Measurements from ENCODE around the gene REPS1. TPM values are rescaled to one million over a fixed set of nuclear protein-coding genes. Genes with fewer than 3 reads are reported as not detected.
"Not testable (repeated sequence)": the region's sequence is repeated elsewhere in the genome, so short reads cannot be mapped to it uniquely, and the experiment has no call there.

The REPS1 gene
- total RNA-seq, 2 donors from 2014 or later, result 29.7 to 35.2 TPM

- Histone ChIP-seq H3K4me1 (peaks cover 0 to 17% of the 10 kb centered on the region in 2 donors), H3K36me3 (no peaks in the 10 kb centered on the region), H3K4me3 (peak overlapping the region; percentile 82 to 96), H3K27me3 (no peaks in the 10 kb centered on the region), H3K27ac (peak overlapping the region; percentile 83 to 85), H3K9me3 (no peaks in the 10 kb centered on the region)
- no peak for TF ChIP-seq CTCF (IDR thresholded peaks at IDR 0.05)
- DNase-seq (ENCODE audit: low spot score), result no peak
These were observed 40.2 kb upstream of the REPS1 start for GRCh38 chr6:139028215-139028657.

DNA sequence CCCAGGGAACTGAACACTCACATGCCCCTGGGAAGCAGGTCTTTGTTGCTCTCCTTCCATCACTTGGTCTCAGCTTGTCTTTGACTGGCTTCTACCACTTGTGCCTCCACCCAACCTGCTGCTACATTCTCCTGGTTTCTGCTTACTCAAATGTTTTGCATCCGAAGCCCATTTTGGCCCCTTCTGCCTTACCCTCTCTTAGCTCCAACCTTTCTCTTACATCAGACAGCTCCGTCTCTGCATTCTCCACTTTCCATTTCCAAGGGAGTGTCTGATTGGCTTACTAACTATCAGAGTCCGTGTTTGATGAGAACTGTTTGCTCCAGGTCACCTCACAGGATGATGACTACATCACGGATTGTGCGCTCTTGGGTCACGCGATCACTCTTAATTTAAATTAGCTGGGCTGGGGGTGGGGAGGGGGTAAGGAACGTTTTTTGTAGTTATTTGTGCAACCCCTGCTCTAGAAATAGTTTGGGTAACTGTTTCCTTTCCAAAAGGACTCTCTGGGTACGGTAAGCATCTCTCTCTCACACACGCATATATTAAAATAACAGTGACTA is 39.6 kb upstream of the REPS1 start:
- H3K27me3 ChIP-seq, result no peaks in the 10 kb centered on the region
- peak overlapping the region in 1 of 2 donors; percentile 85 for H3K27ac ChIP-seq
- DNase-seq (ENCODE audit: low spot score), result no peak
- no peak for TF ChIP-seq CTCF (IDR thresholded peaks at IDR 0.05)
- peaks cover 0 to 17% of the 10 kb centered on the region in 2 donors for H3K4me1 ChIP-seq
- H3K9me3 ChIP-seq, result no peaks in the 10 kb centered on the region
- H3K4me3 ChIP-seq, result peak overlapping the region; percentile 82 to 96
- H3K36me3 ChIP-seq, result no peaks in the 10 kb centered on the region

DNA sequence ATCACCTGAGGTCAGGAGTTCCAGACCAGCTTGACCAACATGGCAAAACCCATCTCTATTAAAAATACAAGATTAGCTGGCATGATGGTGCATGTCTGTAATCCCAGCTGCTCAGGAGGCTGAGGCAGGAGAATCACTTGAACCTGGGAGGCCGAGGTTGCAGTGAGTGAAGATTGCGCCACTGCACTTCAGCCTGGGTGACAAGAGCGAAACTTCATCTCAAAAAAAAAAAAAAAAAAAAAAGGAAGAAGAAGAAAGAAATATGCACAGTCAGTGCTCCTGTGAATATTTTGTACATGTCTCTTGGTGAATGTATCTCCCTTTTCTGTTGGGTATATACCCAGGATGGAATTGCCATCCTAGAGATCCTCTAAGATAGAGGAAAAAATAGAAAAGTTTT is 37.4 kb upstream of the REPS1 start:
- not testable (repeated sequence) for H3K9me3 ChIP-seq; H3K27ac ChIP-seq; DNase-seq (ENCODE audit: low spot score); H3K36me3 ChIP-seq; H3K27me3 ChIP-seq; H3K4me3 ChIP-seq
- peaks cover 0 to 17% of the 10 kb centered on the region in 2 donors for H3K4me1 ChIP-seq

- Histone ChIP-seq H3K4me1 (peaks cover 0 to 15% of the 10 kb centered on the region in 2 donors), H3K4me3 (no peak overlapping the region), H3K9me3 (no peaks in the 10 kb centered on the region), H3K27me3 (no peaks in the 10 kb centered on the region), H3K36me3 (no peaks in the 10 kb centered on the region), H3K27ac (no peak overlapping the region)
- DNase-seq (ENCODE audit: low spot score), result no peak
- no peak for TF ChIP-seq CTCF (IDR thresholded peaks at IDR 0.05)
These were observed 32.6 kb upstream of the REPS1 start for GRCh38 chr6:139020689-139021088.

DNA sequence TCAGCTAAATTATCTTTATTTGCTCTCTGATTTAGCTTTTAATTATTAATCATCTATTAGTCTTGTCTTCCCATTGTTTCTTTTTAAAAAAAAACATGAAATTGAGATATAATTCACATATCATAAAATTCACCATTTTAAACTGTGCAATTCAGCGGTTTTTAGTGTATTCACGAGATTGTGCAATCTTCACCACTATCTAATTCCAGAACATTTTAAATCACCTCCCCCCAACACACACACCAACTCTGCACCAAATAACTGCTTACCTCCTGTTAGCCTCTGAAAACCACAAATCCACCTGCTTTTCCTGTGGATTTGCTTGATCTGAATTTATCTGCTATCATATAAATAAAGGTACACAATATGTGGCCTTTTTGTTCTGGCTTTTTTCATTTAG is 31.7 kb upstream of the REPS1 start:
- TF ChIP-seq CTCF (IDR thresholded peaks at IDR 0.05), result no peak
- no peaks in the 10 kb centered on the region for H3K36me3 ChIP-seq

DNA sequence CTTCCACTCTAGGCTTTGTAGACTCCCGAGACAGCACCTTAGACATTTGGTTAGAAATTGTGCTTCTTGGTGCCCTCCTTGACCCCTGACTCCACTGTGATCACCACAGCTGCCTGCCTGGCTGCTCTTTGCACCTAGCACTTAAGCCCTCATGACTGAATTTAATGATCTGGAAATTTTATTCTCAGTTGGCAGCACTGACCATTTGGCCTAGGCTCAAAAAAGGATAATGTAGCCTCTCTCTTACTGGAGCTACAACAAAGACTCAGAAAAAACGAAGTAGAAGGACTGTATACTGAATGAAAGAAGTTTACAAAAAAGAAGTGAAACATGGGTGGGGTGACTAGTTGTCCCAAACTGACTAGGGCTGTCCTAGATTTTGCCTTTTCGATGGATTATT is 29.2 kb upstream of the REPS1 start:
- peak overlapping the region; percentile 15 to 45 for H3K27ac ChIP-seq
- no peaks in the 10 kb centered on the region for H3K36me3 ChIP-seq
- DNase-seq (ENCODE audit: low spot score), result no peak
- H3K4me3 ChIP-seq, result no peak overlapping the region
- H3K27me3 ChIP-seq, result no peaks in the 10 kb centered on the region
- no peaks in the 10 kb centered on the region for H3K9me3 ChIP-seq
- no peak for TF ChIP-seq CTCF (IDR thresholded peaks at IDR 0.05)
- H3K4me1 ChIP-seq, result peaks cover 0 to 15% of the 10 kb centered on the region in 2 donors

More for the DNA sequence above, 31.7 kb upstream of the REPS1 start:
- Histone ChIP-seq H3K4me1 (peaks cover 0 to 15% of the 10 kb centered on the region in 2 donors), H3K27me3 (no peaks in the 10 kb centered on the region), H3K4me3 (no peak overlapping the region), H3K27ac (no peak overlapping the region), H3K9me3 (no peaks in the 10 kb centered on the region)
- no peak for DNase-seq (ENCODE audit: low spot score)
